Activated naive CD4-positive, alpha-beta T cell treated with anti-CD3 and anti-CD28 coated beads for 36 hours (primary cell): ENCODE measurements around the gene PPP1R13B. TPM values are rescaled to one million over a fixed set of nuclear protein-coding genes. Genes with fewer than 3 reads are reported as not detected.

Experiments
- CTCF ChIA-PET: fragments of 350-600 bp; sonication (Branson Sonifier 250); formaldehyde crosslinking; loops from one replicate; lab custom pipeline; 2021; ENCODE audit warnings: antibody characterized with exemption; lab: Charles Lee
- DNase-seq: peaks from one replicate; pipeline ENCODE4 v3.0.0-alpha.2; 2020
- H3K27ac Mint-ChIP-seq: one replicate; pipeline ENCODE4 v1.8.0; 2021; ENCODE audit warnings: mild to moderate bottlenecking, mixed read lengths
- H3K27me3 Mint-ChIP-seq: one replicate; pipeline ENCODE4 v1.8.0; 2021; ENCODE audit warnings: low read depth, mixed read lengths
- H3K36me3 Mint-ChIP-seq: one replicate; pipeline ENCODE4 v1.8.0; 2021; ENCODE audit warnings: low read depth, mixed read lengths
- H3K4me1 Mint-ChIP-seq: one replicate; pipeline ENCODE4 v1.8.0; 2021; ENCODE audit warnings: low read depth, mixed read lengths
- H3K4me3 Mint-ChIP-seq: one replicate; pipeline ENCODE4 v1.8.0; 2021; ENCODE audit warnings: mild to moderate bottlenecking, moderate library complexity, mixed read lengths
- H3K9me3 Mint-ChIP-seq: one replicate; pipeline ENCODE4 v1.8.0; 2021; ENCODE audit warnings: mixed read lengths
- intact Hi-C: fragments of 100-400 bp; cut with micrococcal nuclease; formaldehyde crosslinking; loops from one replicate; pipeline ENCODE4 v1.15.1; 2023
- total RNA-seq, 2 experiments: library from RNA; stranded (reverse); gene quantifications; one replicate each; pipeline ENCODE4 v1.2.3, GENCODE V29; 2021

The PPP1R13B gene
- total RNA-seq, 2 experiments from 2014 or later = 8.0 to 8.6 TPM

DNA sequence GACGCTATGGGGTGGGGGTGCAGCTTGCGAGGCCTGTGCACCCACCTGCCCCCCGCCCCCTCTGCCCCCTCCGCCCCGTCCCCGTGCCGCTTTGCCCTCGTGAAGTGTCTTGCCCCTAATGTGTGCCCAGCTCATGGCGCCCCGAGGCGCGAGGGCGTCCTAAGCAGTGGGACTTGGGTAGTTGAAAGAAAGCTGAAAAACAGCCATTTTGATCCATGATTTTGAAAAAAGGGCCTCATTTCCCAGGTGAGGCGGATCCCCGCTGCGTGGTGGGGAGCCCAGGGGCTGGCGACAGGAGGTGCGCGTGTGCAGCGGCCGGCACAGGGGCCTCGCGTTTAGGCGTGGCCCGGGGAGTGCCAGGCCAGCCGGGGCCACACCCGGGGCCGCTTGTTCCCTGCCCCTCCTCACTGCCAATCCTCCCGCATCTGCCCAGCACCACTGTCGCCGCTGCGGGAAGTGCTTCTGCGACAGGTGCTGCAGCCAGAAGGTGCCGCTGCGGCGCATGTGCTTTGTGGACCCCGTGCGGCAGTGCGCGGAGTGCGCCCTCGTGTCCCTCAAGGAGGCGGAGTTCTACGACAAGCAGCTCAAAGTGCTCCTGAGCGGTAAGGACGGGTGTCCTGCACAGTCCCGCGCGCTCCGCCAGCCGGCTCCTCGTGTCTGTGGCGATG lies 119.9 kb downstream of the PPP1R13B start:
- no peak for DNase-seq
- CTCF ChIA-PET = no interaction called here
- Mint-ChIP-seq H3K4me1 (no peaks in the 10 kb centered on the region), H3K4me3 (no peak overlapping the region), H3K9me3 (no peaks in the 10 kb centered on the region), H3K36me3 (peaks cover 2% of the 10 kb centered on the region), H3K27me3 (no peaks in the 10 kb centered on the region), H3K27ac (no peak overlapping the region)
- intact Hi-C loops = no loop called here

DNA sequence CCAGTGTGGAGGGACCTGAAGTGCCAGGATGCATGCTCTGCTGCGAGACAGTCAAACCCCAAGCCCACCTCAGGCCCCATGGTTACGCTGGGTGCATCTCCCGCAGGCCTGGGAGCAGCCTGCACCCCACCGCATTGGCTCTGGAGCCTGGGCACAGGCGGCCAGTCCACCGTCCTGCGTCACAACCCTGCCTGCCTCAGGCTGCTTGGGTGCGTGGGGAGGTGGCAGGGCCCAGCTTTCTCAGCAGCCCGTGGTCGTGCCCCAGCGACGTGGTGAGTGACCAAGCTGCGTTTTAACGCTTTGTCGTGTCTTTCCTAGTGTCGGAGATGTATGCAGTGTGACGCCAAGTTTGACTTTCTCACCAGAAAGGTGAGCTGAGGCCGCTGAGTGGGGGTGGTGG lies 120.9 kb downstream of the PPP1R13B start:
- intact Hi-C loops = no loop called here

DNA sequence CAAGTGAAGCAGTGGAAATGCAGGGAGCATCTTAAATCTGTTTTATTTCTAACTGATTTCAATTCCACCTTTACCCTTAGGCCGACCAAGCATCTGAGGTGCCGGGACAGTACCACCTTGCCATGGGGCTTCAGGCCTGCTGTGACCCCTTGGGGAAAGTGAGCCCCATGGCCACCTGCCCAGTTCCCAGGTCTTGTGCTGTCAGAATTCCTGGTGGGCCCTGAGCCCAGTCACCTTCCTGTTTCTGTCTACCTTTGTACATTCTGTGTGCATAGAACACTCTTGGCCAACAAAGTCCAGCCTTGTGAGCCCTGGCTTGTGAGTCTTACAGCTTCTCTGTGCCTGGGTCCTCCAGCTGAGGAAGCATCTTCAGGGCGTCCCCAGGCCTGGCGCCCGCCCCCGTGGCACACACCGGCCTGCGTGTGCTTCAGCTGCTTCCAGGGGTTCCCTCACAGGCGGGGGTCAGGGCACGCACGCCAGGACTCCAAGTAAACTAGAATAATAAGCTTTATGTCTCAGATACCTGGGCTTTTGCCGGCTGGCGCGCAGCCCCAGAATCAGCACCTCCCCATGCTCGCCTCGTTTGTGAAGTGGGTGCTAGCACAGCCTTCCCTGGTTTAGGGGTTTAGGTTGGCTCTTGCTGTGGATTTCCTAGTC lies 121.5 kb downstream of the PPP1R13B start:
- intact Hi-C loops = no loop called here
- Mint-ChIP-seq H3K36me3 (peaks cover 2% of the 10 kb centered on the region), H3K4me3 (no peak overlapping the region), H3K27me3 (no peaks in the 10 kb centered on the region), H3K9me3 (no peaks in the 10 kb centered on the region), H3K27ac (no peak overlapping the region), H3K4me1 (no peaks in the 10 kb centered on the region)
- DNase-seq = no peak
- CTCF ChIA-PET = interaction anchor here (0.6 kb wide), 1 partner anchor 161 kb away, joined by 4 read pairs; no protein-coding TSS in a partner anchor

More for the DNA sequence above, 120.9 kb downstream of the PPP1R13B start:
- no peaks in the 10 kb centered on the region for H3K9me3 Mint-ChIP-seq
- no peaks in the 10 kb centered on the region for H3K4me1 Mint-ChIP-seq
- H3K4me3 Mint-ChIP-seq = no peak overlapping the region
- DNase-seq = no peak
- no peaks in the 10 kb centered on the region for H3K27me3 Mint-ChIP-seq
- peaks cover 2% of the 10 kb centered on the region for H3K36me3 Mint-ChIP-seq
- no peak overlapping the region for H3K27ac Mint-ChIP-seq
- CTCF ChIA-PET = no interaction called here

DNA sequence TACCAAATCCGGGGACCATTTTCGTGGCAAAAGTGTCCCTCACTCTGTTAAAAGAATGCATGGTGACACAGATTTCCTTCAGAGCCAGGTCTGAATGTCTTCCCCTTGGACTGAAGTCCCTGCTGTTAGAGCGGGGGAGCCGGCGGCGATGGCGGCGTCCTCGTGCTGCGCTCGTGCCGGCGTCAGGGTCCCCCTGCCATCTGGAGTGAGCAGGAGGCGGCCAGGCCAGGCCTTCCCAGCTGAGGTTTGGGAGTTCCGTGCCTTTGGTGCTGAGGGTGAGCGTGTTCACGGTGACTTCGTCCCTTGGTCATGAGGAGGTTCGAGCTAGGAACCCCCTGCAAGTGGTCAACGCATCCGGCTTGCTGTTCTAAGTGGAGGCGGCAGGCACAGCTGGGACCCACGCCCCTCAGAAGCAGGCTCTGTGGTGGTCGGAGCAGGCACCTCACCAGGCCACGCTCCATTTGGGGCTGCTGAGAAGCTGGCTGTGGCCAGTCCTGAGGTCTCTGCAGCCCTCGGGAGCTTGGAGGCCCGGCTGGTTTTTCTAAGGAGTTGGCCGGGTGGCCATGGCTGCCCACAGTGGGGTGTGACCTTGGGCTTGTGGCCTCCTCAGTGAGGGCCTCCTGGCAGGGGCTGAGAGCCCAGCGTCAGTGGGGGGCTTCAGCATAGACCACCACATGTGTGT lies 122.2 kb downstream of the PPP1R13B start:
- Mint-ChIP-seq H3K36me3 (peaks cover 2% of the 10 kb centered on the region), H3K9me3 (no peaks in the 10 kb centered on the region), H3K27me3 (no peaks in the 10 kb centered on the region), H3K4me3 (no peak overlapping the region), H3K4me1 (no peaks in the 10 kb centered on the region), H3K27ac (no peak overlapping the region)
- CTCF ChIA-PET = interaction anchor here (0.6 kb wide), 1 partner anchor 160 kb away, joined by 4 read pairs; no protein-coding TSS in a partner anchor
- intact Hi-C loops = no loop called here
- no peak for DNase-seq

DNA sequence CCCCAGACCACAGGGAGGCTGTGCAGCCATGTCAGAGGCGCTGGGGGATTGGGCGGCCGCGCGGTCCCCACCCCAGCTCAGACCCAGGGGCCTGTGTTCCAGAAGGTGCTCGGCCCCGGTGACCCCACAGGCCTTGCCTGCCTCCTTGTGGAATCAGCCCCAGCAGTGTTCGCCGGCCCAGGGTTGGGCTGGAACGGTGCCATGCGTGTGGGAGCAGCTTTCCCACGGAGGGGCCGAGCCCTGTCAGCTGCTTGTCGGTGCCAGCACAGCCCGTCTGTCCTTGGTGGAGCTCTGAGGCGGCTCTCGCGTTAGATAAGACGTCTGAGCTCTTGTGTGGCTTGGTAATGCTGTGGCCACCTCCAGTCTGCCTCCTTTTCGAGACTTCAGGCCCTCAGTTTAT lies 123.3 kb downstream of the PPP1R13B start:
- intact Hi-C loops = no loop called here
- CTCF ChIA-PET = interaction anchor here (1.1 kb wide), 1 partner anchor 177 kb away, joined by 4 read pairs; no protein-coding TSS in a partner anchor
- Mint-ChIP-seq H3K27me3 (no peaks in the 10 kb centered on the region), H3K4me1 (peaks cover 8% of the 10 kb centered on the region), H3K4me3 (no peak overlapping the region), H3K27ac (no peak overlapping the region), H3K9me3 (no peaks in the 10 kb centered on the region), H3K36me3 (no peaks in the 10 kb centered on the region)
- DNase-seq = no peak

DNA sequence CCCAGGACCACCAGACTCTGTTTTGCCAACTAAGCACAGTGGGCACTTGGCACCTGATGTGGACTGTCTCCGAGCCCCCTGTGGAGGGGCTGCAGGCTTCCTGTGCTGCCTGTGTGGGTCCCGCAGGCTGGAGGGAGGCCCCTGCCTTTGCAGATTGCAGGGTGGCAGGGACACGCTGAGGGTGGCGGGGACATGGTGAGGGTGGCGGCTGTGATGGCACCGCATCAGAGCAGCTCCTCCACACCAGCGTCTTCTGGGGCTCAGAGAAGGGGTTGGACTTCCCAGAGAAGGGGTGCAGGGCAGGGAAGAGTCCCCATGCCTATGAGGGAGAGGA lies 123.7 kb downstream of the PPP1R13B start:
- intact Hi-C loops = no loop called here
- CTCF ChIA-PET = interaction anchor here (1.1 kb wide), 1 partner anchor 177 kb away, joined by 4 read pairs; no protein-coding TSS in a partner anchor
- DNase-seq = no peak
- H3K9me3 Mint-ChIP-seq = no peaks in the 10 kb centered on the region
- no peak overlapping the region for H3K27ac Mint-ChIP-seq
- no peak overlapping the region for H3K4me3 Mint-ChIP-seq
- H3K36me3 Mint-ChIP-seq = no peaks in the 10 kb centered on the region
- H3K27me3 Mint-ChIP-seq = no peaks in the 10 kb centered on the region
- H3K4me1 Mint-ChIP-seq = peaks cover 11% of the 10 kb centered on the region

DNA sequence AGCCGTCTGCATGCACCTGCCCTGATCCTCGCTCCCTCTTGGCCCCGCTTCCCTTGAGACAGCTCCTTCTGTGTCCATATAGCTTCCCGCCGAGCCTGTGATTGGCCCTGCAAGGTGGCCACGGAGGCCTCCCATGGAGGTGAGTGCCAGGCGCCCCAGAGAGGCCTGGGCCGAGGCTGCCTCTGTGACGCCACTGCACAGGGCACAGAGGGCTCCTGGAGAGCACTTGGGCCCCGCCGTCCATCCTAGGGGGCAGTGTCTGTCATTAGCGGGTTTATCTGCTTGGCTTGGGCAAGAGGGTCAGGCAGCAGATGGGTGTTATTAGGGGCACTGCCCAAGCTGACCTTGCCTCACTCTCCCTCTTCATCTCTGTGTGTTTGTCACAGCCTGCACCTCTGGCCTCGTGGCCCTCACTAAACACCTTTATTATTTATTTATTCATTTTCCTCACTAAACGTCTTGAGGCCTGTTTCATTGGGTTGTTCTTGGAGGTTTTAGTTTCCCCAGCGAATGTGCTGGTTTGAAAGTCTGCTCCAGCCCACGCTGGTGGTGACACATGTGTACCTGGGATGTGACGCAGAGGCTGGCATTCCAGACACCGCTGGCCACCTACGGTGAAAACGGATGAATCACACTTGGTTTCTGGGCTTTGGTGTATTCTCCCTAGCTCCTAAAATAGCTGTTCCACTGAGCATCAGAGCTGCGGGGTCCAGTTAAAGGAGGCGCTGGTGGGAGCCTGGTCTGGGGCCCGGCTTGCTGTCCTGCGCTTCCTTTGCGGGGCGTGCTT lies 125.8 kb downstream of the PPP1R13B start:
- intact Hi-C loops = no loop called here
- DNase-seq = no peak
- H3K4me1 Mint-ChIP-seq = peaks cover 21% of the 10 kb centered on the region
- CTCF ChIA-PET = no interaction called here
- no peaks in the 10 kb centered on the region for H3K27me3 Mint-ChIP-seq
- no peak overlapping the region for H3K27ac Mint-ChIP-seq
- no peaks in the 10 kb centered on the region for H3K36me3 Mint-ChIP-seq
- no peaks in the 10 kb centered on the region for H3K9me3 Mint-ChIP-seq
- H3K4me3 Mint-ChIP-seq = no peak overlapping the region

DNA sequence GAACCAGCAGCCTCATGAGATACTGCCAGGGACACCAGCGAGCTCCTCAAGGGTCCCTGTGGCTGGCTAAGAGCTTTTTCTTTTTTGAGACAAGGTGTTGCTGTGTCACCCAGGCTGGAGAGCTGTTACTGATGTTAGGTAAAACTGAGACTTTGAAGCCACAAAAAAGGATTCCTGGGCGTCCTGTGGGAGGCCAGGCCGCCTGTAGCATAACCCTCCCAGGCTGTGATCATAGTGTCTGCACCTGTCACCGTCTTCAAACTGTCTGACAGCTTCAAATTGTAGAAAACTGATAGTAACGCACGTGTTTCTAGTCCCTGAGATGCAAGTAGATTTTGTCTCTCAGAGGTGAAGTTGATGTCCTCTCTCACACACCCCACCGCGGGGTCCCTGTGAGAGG lies 127.6 kb downstream of the PPP1R13B start:
- Mint-ChIP-seq H3K4me1 (peaks cover 23% of the 10 kb centered on the region), H3K36me3 (peaks cover 2% of the 10 kb centered on the region), H3K27me3 (no peaks in the 10 kb centered on the region), H3K4me3 (no peak overlapping the region), H3K27ac (no peak overlapping the region), H3K9me3 (no peaks in the 10 kb centered on the region)
- intact Hi-C loops = no loop called here
- no peak for DNase-seq
- CTCF ChIA-PET = interaction anchor here (1.0 kb wide), 1 partner anchor 202 kb away, joined by 3 read pairs; no protein-coding TSS in a partner anchor

DNA sequence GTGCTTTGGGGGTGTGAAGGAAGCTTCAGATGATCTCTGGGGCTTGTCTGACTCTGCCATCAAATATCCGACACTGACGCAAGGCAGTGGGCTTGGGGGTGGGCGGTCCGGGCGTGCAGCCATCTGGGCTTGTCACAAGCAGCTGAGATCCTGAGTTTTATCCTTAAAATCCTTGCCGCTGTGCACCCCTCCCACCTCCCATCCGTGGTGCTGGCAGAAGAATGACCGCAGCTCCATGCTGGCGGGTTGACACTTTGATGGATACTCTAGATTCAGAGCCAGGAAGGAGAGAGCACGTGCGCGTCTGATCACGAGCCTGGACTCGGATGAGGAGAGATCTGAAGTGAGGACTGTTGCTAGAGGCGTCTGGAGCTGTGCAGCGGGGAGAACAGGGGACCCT lies 128.8 kb downstream of the PPP1R13B start:
- no peak for DNase-seq
- Mint-ChIP-seq H3K4me1 (peaks cover 30% of the 10 kb centered on the region), H3K27me3 (no peaks in the 10 kb centered on the region), H3K9me3 (no peaks in the 10 kb centered on the region), H3K27ac (no peak overlapping the region), H3K36me3 (peaks cover 9% of the 10 kb centered on the region), H3K4me3 (no peak overlapping the region)
- intact Hi-C loops = no loop called here
- CTCF ChIA-PET = interaction anchor here (0.6 kb wide), 1 partner anchor 69 kb away, joined by 3 read pairs; no protein-coding TSS in a partner anchor

DNA sequence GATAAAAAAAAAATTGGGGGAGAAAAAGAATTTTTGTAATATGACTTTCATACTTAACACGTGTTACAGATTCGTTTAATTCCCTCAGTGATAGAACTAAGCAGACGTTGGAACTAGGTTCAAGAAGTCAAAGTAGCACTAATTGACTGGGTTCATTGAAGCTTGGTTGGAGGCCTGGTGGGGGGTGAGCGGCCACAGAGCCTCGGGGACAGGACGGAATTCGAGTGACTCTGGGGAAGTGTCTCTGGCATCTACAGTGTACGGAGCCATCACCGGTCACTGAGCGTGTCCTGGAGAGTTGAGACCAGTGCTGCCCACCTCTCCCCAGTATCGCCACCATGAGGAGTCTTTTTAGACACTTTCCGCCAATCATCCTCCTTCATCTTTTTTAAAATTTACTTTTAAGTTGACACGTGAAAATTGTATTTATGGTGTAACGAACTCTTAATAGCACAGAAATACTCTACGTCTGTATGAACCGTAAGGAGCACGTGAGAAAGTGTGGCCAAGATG lies 130.4 kb downstream of the PPP1R13B start:
- no peak overlapping the region for H3K27ac Mint-ChIP-seq
- peaks cover 15% of the 10 kb centered on the region for H3K36me3 Mint-ChIP-seq
- H3K9me3 Mint-ChIP-seq = no peaks in the 10 kb centered on the region
- DNase-seq = no peak
- H3K4me1 Mint-ChIP-seq = peaks cover 41% of the 10 kb centered on the region
- no peaks in the 10 kb centered on the region for H3K27me3 Mint-ChIP-seq
- intact Hi-C loops = no loop called here
- H3K4me3 Mint-ChIP-seq = peak overlapping the region; percentile 70
- CTCF ChIA-PET = no interaction called here

DNA sequence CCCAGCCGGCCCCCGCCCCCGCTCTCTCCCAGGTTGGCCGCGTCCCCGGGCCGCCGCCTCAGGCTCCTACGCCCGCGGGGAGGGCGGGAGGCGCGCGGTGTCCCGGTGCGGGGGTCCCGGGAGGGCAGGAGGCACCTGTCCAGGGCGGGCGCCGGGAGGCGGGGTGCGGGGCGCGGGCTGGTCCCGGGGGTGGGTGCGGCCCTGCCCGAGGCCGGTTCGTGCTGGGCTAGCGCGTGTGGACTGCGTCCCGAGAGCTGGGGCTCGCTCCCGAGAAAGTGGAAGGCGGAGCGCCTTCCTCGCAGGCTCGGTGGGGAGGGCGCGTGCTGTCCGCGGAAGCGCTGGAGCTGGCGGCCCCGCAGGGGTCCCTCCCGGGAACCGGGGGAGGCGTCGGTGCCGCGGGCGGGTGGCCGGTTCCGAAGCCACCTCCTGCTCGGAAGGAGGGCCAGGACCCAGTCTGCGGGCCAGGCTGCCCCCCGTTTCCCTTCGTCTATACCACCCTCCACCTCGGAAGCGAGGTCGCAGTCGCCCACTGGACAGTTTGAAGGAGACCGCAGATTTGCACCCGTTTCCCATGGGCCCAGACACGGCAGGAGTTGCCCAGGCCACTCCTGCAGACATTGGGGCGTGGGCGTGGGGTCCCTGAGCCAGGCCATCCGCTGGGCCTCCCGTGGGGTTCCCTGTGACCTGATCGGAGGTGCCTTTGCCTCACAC lies 131.1 kb downstream of the PPP1R13B start:
- Mint-ChIP-seq H3K36me3 (peaks cover 15% of the 10 kb centered on the region), H3K9me3 (no peaks in the 10 kb centered on the region), H3K4me3 (peak overlapping the region; percentile 70), H3K4me1 (peaks cover 41% of the 10 kb centered on the region), H3K27me3 (no peaks in the 10 kb centered on the region), H3K27ac (no peak overlapping the region)
- intact Hi-C loops = no loop called here
- CTCF ChIA-PET = no interaction called here
- no peak for DNase-seq
